ENCODE results near the gene SLC27A2.
A peak's percentile ranks its signal among the peaks of the same experiment; 100 is the strongest.
"Not testable (repeated sequence)": the region's sequence is repeated elsewhere in the genome, so short reads cannot be mapped to it uniquely, and the experiment has no call there.

Gene SLC27A2

GRCh38 chr15:50162969-50163718, 18.9 kb upstream of the SLC27A2 start:
- DNase-seq (ENCODE audit: insufficient read length, low spot score) (no peak), FAIRE-seq (no peak)

GRCh38 chr15:50163719-50164410, 18.1 kb upstream of the SLC27A2 start:
- no peak for DNase-seq (ENCODE audit: insufficient read length, low spot score)
- FAIRE-seq, result no peak

DNA sequence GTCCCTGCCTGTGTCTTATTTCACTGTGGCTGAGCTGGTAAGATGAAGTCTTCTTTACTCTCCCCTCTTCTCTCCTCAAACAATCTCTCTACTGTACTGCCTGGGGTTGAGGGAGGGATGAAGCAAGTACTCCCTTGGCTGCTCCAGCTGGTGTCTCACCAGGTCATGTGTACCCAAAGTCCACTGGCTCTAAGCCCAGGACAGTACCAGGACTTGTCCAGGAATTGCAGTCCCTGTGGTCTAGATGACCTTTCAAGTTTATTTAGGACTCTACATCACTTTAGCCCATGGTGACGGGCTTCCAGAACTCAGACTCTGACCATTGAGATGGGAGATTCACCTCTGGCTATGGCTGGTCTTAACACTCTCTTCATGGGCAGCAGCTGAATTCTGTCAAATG, 17.5 kb upstream of the SLC27A2 start:
- DNase-seq (ENCODE audit: insufficient read length, low spot score), result no peak
- no peak for FAIRE-seq

DNA sequence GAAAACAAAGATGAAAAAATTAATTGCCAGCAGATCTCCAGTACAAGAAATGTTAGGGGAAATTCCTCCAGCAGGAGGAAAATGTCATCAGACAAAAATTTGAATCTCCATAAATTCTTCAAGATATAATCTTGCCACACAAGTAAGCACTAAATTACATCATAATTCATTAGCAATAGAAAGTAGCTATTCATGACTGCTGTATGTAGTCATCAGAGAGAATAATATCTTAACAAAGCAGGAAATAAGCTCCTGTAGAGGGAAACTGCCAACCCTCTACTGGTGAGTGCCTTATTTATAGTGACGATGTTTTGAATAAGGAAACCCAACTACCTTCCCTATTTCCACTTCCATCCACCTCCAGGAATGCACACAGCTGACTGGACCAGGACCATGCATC, 15.8 kb upstream of the SLC27A2 start:
- DNase-seq (ENCODE audit: insufficient read length, low spot score), result no peak
- no peak for FAIRE-seq

DNA sequence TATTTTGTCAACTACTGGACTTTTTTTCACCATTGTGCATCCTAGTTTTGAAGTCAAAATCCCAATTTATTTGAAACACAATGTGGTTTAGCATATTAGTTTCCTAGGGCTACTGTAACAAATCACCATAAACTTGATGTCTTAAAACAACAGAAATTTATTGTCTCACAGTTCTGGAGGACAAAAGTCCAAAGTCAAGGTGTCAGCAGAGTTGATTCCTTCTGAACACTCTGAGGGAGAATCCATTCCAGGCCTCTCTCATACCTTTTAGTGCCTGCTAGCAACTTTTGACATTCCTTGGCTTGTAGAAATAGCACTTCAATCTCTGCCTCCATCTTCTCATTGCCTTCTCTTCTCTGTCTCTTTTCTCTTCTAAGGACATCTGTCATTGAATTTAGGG, 14.9 kb upstream of the SLC27A2 start:
- DNase-seq (ENCODE audit: insufficient read length, low spot score) (no peak), FAIRE-seq (no peak)

DNA sequence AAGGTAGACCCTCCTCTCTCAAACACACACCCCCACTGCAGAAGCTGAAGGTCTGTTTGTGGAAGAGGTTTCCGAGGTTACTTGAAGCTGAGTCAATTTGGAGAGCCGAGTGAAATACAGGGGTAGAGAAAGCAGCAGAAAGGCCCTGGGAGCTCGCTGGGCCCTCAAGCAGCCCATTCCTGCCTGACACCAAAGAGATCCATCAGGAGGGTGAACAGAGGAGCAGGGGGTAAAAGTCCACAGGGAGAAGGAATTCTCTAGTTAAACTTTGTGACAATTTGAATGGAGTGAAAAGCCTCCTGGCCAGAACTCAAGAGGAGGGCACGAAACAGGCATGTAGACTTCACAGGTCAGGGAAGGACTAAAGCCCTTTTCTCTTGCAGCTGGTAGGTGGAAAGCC, 13.6 kb upstream of the SLC27A2 start:
- DNase-seq (ENCODE audit: insufficient read length, low spot score) (no peak), FAIRE-seq (no peak)

DNA sequence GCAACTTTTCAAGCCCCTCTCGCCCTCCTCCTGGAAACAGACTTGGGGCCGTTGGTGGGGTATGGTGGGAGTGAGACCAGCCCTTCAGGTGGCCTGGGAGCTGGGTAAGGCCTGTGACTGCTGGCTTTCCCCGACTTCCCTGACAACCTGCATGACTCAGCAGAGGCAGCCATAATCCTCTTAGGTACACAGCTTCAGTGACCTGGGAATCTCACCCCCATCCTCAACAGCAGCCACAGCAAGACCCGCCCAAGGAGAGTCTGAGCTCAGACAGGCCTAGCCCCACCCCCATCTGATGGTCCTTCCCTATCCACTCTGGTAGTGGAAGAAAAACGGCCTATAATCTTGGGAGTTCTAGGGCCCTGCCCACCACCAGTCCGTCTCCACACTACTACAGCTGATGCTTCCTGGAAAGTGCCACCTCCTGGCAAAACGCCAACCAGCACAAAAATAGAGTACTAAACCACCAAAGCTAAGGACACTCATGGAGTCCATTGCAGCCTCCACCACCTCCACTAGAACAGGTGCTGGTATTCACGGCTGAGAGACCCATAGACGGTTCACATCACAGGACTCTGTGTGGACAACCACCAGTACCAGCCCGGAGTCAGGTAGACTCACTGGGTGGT, 13.1 kb upstream of the SLC27A2 start:
- FAIRE-seq (no peak), DNase-seq (ENCODE audit: insufficient read length, low spot score) (no peak)

GRCh38 chr15:50172360-50172895, 9.6 kb upstream of the SLC27A2 start:
- not testable (repeated sequence) for FAIRE-seq; DNase-seq (ENCODE audit: insufficient read length, low spot score)

DNA sequence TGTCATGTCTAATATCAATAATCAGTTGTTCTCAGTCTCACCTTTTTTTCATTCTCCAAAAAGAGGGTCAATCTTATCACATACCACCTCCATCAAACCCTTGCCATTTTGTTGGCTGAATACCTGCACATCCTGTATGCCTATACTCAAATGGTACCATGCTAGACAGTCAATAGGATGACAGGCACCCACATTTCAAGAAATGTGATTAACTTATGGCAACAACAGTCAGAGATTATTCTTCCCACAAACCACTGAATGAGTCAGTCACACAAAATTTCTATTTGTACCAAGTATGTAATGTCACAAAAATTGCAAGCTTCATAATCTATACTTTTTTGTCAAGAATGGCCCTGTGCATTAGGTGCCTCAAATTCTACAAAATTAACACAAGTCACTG, 5.1 kb upstream of the SLC27A2 start:
- FAIRE-seq (no peak), DNase-seq (ENCODE audit: insufficient read length, low spot score) (no peak)

DNA sequence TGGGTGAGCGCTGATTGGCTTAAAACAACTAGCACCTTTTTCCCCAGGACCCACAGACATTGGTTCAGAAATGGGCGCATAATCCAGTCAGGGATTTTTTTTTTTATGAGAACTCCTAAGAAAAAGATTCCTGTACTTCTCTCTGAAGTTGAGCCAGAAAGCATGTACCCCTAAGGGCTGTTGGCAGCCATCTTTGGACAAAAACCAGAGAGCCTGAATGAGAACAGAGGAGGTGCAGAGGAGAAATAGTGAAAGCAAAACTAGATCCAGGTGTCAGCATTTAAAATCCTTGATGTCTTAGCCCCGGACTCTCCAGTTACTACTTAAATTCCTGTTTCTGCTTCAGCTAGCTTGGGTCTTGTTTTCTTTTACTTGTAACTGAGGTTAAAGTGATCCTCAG, 1.9 kb upstream of the SLC27A2 start:
- DNase-seq (ENCODE audit: insufficient read length, low spot score) (no peak), FAIRE-seq (no peak)

DNA sequence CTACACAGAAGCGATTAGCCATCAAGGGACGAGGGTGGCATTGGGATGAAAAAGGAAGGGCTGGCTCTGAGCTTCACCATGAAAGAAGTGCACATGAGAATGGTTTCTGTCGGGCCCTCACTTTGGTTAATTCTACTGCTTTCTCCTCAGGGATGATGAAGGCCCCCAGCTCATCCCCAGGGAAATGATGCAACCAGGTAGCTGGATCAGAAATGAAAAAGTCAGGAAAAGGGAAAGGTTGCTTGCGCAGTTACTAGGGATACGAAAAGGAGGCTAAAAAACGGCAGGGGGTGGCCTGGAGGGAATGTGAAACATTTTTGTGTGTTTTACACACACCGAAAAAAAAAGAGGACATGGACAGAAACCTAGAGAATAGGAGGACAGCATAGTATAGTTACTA, 1.4 kb upstream of the SLC27A2 start:
- no peak for FAIRE-seq
- no peak for DNase-seq (ENCODE audit: insufficient read length, low spot score)

GRCh38 chr15:50181201-50181968, 611 bp upstream of the SLC27A2 start:
- FAIRE-seq, result no peak
- no peak for DNase-seq (ENCODE audit: insufficient read length, low spot score)

DNA sequence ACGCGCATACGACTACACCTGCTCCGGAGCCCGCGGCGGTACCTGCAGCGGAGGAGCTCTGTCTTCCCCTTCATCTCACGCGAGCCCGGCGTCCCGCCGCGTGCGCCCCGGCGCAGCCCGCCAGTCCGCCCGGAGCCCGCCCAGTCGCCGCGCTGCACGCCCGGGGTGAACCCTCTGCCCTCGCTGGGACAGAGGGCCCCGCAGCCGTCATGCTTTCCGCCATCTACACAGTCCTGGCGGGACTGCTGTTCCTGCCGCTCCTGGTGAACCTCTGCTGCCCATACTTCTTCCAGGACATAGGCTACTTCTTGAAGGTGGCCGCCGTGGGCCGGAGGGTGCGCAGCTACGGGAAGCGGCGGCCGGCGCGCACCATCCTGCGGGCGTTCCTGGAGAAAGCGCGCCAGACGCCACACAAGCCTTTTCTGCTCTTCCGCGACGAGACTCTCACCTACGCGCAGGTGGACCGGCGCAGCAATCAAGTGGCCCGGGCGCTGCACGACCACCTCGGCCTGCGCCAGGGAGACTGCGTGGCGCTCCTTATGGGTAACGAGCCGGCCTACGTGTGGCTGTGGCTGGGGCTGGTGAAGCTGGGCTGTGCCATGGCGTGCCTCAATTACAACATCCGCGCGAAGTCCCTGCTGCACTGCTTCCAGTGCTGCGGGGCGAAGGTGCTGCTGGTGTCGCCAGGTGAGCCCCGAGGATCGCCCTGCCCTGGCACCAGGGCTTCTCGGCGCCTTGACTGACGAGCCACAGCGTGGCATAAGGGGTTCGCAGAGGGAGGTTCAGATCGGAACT, 420 bp downstream of the SLC27A2 start:
- no peak for FAIRE-seq
- no peak for DNase-seq (ENCODE audit: insufficient read length, low spot score)

GRCh38 chr15:50183112-50183794, 1.3 kb downstream of the SLC27A2 start:
- peak; percentile 85 for FAIRE-seq
- peak; percentile 46 for DNase-seq (ENCODE audit: insufficient read length, low spot score)

DNA sequence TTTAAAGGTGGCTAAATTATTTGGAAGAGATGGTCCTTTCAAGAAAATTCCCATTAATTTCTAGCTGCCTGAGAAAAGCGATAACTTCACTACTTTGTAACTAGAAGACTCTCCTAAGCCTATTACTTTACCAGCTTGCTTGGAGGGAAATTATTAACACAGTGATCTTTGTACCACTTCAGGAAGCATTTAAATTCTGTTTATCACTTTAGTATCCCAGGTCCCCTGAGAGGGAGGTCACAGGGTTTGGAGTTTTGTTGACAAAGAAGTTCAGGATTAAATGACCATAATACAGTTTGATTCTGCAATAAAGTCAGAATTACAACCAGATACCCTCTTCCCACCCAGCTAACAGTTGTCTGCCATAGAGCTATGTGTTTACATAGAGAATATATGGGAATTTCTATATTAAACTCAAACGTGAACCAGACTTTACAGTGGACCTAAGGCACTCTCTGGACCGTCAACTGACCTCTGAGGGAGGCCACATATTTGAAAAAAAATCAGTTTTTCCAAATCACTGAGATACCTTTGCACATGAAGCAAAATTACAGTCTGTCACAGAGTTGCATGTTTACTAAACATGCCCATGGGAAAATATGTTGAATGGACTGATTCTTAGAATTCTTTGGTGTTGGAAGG, 3.0 kb downstream of the SLC27A2 start:
- DNase-seq (ENCODE audit: insufficient read length, low spot score) (no peak), FAIRE-seq (no peak)

DNA sequence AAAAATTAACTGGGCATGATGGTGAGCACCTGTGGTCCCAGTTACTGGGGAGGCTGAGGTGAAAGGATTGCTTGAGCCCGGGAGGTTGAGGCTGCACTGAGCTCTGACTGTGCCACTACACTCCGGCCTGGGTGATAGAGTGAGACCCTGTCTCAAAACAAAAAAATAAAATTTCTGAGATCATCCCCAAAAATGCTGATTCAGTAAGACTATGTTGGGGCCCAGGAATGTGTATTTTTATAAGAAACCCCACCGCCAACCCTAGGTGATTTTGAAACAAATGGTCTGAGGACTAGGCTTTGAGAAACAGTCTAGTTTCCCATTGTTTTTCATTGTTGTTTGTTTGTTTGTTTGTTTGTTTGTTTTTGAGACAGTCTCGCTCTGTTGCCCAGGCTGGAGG, 4.1 kb downstream of the SLC27A2 start:
- DNase-seq (ENCODE audit: insufficient read length, low spot score), result no peak

GRCh38 chr15:50186752-50187151, 4.8 kb downstream of the SLC27A2 start:
- FAIRE-seq (no peak), DNase-seq (ENCODE audit: insufficient read length, low spot score) (no peak)

More for the DNA sequence above, 4.1 kb downstream of the SLC27A2 start:
- no peak for FAIRE-seq

GRCh38 chr15:50187525-50187924, 5.5 kb downstream of the SLC27A2 start:
- no peak for FAIRE-seq
- DNase-seq (ENCODE audit: insufficient read length, low spot score), result no peak

DNA sequence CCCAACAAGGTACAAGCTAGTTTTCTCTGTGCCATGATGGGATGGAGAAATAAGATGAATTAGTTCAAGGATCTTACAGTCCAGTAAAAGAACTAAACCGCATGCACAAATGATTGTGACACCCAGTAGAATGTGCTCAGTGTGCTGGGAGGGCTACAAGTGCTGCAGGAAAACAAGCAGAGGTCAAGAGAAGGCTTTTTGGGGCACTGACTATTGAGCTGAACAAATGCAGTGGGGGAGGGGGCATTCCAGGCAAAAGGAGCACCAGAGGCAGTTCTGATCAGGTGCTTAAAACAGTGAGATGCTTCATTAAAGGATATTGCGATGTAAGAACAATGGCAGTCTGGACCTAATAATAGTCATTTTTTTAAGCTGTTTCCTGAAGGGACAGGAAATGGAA, 6.0 kb downstream of the SLC27A2 start:
- no peak for FAIRE-seq
- no peak for DNase-seq (ENCODE audit: insufficient read length, low spot score)

All from GM19239 (cell line).